ENCODE results near the gene A3GALT2.

- TF ChIP-seq ZNF558 (tag by site-specific recombination; IDR thresholded peaks at IDR 0.05) (no peak), ZNF239 (tag by site-specific recombination; IDR thresholded peaks at IDR 0.05) (no peak), ZNF596 (tag by site-specific recombination; IDR thresholded peaks at IDR 0.05) (no peak), ZNF274 (IDR thresholded peaks at IDR 0.05; ENCODE audit: low read length) (no peak), ZNF274 (tag by site-specific recombination; IDR thresholded peaks at IDR 0.05; ENCODE audit: borderline replicate concordance) (no peak), ZBTB7A (tag by site-specific recombination; IDR thresholded peaks at IDR 0.05; ENCODE audit: low read depth) (no peak), ZNF155 (tag by site-specific recombination; IDR thresholded peaks at IDR 0.05) (no peak), ZBTB21 (tag by site-specific recombination; IDR thresholded peaks at IDR 0.05) (no peak), ZNF394 (tag by site-specific recombination; IDR thresholded peaks at IDR 0.05; ENCODE audit: borderline replicate concordance) (no peak), ZSCAN30 (tag by site-specific recombination; IDR thresholded peaks at IDR 0.05) (no peak), ZFP41 (tag by site-specific recombination; IDR thresholded peaks at IDR 0.05; ENCODE audit: borderline replicate concordance) (no peak), ZNF501 (tag by site-specific recombination; IDR thresholded peaks at IDR 0.05) (no peak), ZSCAN4 (tag by site-specific recombination; IDR thresholded peaks at IDR 0.05) (no peak)
- TF ChIP-seq, protein P1, sequence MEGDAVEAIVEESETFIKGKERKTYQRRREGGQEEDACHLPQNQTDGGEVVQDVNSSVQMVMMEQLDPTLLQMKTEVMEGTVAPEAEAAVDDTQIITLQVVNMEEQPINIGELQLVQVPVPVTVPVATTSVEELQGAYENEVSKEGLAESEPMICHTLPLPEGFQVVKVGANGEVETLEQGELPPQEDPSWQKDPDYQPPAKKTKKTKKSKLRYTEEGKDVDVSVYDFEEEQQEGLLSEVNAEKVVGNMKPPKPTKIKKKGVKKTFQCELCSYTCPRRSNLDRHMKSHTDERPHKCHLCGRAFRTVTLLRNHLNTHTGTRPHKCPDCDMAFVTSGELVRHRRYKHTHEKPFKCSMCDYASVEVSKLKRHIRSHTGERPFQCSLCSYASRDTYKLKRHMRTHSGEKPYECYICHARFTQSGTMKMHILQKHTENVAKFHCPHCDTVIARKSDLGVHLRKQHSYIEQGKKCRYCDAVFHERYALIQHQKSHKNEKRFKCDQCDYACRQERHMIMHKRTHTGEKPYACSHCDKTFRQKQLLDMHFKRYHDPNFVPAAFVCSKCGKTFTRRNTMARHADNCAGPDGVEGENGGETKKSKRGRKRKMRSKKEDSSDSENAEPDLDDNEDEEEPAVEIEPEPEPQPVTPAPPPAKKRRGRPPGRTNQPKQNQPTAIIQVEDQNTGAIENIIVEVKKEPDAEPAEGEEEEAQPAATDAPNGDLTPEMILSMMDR (tag by site-specific recombination; IDR thresholded peaks at IDR 0.05) = no peak
Observed at GRCh38 chr1:33330906-33331305, 10.0 kb upstream of the A3GALT2 start.
